ENCODE measurements around the gene XYLT1. TPM values are rescaled to one million over a fixed set of nuclear protein-coding genes. Genes with fewer than 3 reads are reported as not detected.

The XYLT1 gene
- total RNA-seq, 2 donors from 2014 or later, result 21.4 to 22.6 TPM

DNA sequence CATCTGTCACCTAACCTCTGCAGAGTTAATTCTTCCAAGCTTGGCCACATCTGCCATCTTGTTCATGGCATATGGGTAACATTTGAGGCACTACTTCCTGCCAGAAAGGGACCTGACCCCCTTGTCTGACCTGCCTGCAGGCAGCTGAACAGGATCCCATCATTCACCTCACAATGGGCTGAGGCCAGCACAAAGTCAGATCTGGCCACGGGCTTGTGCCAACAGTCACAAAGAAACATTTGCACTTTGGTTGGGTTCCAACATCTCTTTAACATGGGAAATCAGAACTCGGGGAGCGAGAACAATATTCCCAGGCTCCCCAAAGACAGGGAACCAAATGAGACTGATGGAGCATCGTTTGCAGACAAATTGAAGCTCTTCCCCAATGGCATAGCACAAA is 116.1 kb downstream of the XYLT1 start:
- Mint-ChIP-seq H3K4me3 (no peak overlapping the region), H3K27ac (no peak overlapping the region), H3K4me1 (peaks cover 19% of the 10 kb centered on the region), H3K27me3 (no peaks in the 10 kb centered on the region), H3K9me3 (no peaks in the 10 kb centered on the region), H3K36me3 (ENCODE audit: low read depth) (no peaks in the 10 kb centered on the region)
- no peak for ATAC-seq (replicated peaks)

DNA sequence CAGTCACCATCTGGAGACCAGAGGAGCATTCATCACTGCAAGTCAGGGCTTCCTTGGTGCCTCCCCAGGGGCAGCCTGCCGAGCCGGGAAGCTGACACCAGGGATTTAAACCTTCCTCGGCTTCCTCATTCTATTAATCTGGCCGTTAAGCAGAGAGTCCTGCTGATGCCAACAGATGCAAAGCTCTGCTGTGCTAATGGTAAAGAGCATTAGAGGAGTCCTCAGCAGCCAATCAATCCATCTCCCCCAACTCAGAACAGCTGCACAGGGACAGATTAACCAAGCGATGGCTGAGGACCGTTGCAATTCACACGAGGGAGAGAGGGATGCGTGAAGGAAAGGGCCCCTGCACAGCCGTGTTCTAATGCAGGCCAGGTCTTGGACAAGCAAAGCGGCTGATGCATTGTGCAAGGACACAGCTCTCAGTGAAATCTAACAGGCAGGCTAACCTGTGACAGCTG is 116.6 kb downstream of the XYLT1 start:
- H3K27ac Mint-ChIP-seq, result no peak overlapping the region
- H3K4me1 Mint-ChIP-seq, result peaks cover 14% of the 10 kb centered on the region
- no peaks in the 10 kb centered on the region for H3K27me3 Mint-ChIP-seq
- no peaks in the 10 kb centered on the region for H3K36me3 Mint-ChIP-seq (ENCODE audit: low read depth)
- H3K9me3 Mint-ChIP-seq, result no peaks in the 10 kb centered on the region
- ATAC-seq (replicated peaks), result no peak
- H3K4me3 Mint-ChIP-seq, result no peak overlapping the region

- Mint-ChIP-seq H3K27ac (no peak overlapping the region), H3K4me3 (no peak overlapping the region), H3K27me3 (no peaks in the 10 kb centered on the region), H3K36me3 (ENCODE audit: low read depth) (no peaks in the 10 kb centered on the region), H3K4me1 (peaks cover 8% of the 10 kb centered on the region), H3K9me3 (no peaks in the 10 kb centered on the region)
- no peak for ATAC-seq (replicated peaks)
Measured at GRCh38 chr16:17353561-17353960, 117.2 kb downstream of the XYLT1 start.

DNA sequence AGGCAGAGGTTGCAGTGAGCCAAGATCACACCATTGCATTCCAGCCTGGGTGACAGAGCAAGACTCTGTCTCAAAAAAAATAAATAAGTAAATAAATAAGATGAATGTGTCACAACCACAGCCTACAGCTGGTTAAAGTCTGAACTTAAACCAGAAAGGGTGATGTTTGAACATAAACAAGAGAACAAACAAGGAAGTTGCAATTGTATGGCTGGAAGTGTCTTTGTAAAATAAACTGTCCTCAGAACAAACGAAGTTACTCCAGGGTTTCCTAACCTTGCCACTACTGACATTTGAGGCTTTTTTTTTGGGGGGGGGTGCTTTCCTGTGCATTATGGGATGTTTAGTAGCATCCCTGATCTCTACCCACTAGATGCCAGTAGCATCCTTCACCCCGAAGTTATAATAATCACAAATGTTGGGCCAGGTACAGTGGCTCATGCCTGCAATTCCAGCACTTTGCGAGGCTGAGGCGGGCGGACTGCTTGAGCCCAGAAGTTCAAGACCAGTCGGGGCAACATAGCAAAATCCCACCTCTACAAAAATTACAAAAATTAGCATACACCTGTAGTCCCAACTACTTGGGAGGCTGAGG is 119.2 kb downstream of the XYLT1 start:
- no peaks in the 10 kb centered on the region for H3K9me3 Mint-ChIP-seq
- no peaks in the 10 kb centered on the region for H3K36me3 Mint-ChIP-seq (ENCODE audit: low read depth)
- no peaks in the 10 kb centered on the region for H3K27me3 Mint-ChIP-seq
- ATAC-seq (replicated peaks), result no peak
- H3K4me1 Mint-ChIP-seq, result peaks cover 18% of the 10 kb centered on the region
- H3K4me3 Mint-ChIP-seq, result no peak overlapping the region
- no peak overlapping the region for H3K27ac Mint-ChIP-seq

DNA sequence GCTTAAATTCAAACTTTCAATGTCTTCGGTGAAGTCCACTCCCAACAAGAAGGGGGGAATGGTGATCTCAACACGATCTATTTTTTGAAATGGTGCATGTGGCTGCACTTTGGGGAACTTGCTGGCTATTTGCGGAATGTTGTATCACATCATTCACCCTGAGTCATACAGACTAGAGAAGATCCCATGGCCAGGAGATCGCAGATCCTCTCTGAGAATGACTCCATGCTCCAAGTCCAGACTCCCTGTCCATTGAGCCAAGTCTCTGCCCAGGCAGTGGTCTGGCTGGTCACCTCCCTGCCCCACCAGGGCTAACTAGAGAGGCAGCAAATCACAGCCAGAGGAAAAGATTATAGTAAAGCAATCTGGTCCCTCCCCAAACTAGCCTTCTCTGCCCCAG is 120.6 kb downstream of the XYLT1 start:
- H3K4me1 Mint-ChIP-seq, result peaks cover 18% of the 10 kb centered on the region
- no peaks in the 10 kb centered on the region for H3K27me3 Mint-ChIP-seq
- H3K27ac Mint-ChIP-seq, result peak overlapping the region; percentile 34
- no peak for ATAC-seq (replicated peaks)
- H3K9me3 Mint-ChIP-seq, result no peaks in the 10 kb centered on the region
- no peak overlapping the region for H3K4me3 Mint-ChIP-seq
- H3K36me3 Mint-ChIP-seq (ENCODE audit: low read depth), result no peaks in the 10 kb centered on the region

DNA sequence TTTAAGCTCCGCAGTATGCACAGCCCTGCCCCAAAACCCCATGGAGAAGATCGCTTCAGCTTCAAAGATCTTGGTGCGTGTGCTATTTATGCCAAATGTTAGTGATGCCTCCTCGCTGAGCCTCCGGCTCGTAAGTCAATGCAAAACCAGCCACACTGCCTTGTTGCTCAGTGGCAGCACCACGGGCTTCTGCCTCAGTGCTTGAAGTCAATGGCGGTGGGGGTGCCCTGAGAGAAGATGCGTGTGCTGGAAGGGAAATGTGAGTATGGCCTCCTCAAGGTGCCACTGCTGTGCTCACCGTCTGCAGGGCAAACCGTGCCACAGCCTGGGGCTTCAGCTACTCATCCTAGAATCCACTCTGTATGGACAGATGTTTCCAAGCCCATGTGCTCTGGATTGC is 121.9 kb downstream of the XYLT1 start:
- Mint-ChIP-seq H3K4me3 (peak overlapping the region; percentile 16), H3K9me3 (no peaks in the 10 kb centered on the region), H3K27me3 (no peaks in the 10 kb centered on the region), H3K4me1 (peaks cover 18% of the 10 kb centered on the region), H3K36me3 (ENCODE audit: low read depth) (no peaks in the 10 kb centered on the region), H3K27ac (no peak overlapping the region)
- ATAC-seq (replicated peaks), result no peak

- Mint-ChIP-seq H3K9me3 (no peaks in the 10 kb centered on the region), H3K27ac (peak overlapping the region; percentile 89), H3K27me3 (no peaks in the 10 kb centered on the region), H3K4me1 (peaks cover 18% of the 10 kb centered on the region), H3K4me3 (peak overlapping the region; percentile 77), H3K36me3 (ENCODE audit: low read depth) (no peaks in the 10 kb centered on the region)
- ATAC-seq (replicated peaks), result no peak
Measured at GRCh38 chr16:17348042-17348783, 122.5 kb downstream of the XYLT1 start.

DNA sequence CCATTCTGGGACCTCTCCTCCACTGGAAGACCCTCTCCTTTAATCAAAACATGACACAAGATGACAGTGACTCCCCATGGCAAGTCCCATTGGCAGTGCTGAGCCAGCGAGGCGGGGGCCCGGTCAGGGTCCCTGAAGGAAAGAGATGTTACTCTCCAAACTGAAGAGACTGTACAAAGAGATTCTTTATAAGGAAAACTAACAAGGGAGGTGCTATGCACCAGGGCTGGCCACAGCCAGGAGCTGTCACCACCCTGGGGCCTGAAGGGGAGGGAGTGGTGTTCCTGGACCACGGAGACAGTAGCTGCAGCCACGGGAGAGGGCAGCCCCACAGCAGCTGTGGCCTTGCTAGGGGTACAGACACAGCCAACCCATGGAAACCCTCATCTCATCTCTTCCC is 123.1 kb downstream of the XYLT1 start:
- Mint-ChIP-seq H3K36me3 (ENCODE audit: low read depth) (no peaks in the 10 kb centered on the region), H3K9me3 (no peaks in the 10 kb centered on the region), H3K4me3 (peak overlapping the region; percentile 77), H3K4me1 (peaks cover 23% of the 10 kb centered on the region), H3K27me3 (no peaks in the 10 kb centered on the region), H3K27ac (peak overlapping the region; percentile 89)
- no peak for ATAC-seq (replicated peaks)

GRCh38 chr16:17346621-17347569 is 123.9 kb downstream of the XYLT1 start:
- peak; percentile 42 for ATAC-seq (replicated peaks)
- peak overlapping the region; percentile 77 for H3K4me3 Mint-ChIP-seq
- peak overlapping the region; percentile 89 for H3K27ac Mint-ChIP-seq
- no peaks in the 10 kb centered on the region for H3K27me3 Mint-ChIP-seq
- H3K4me1 Mint-ChIP-seq, result peaks cover 30% of the 10 kb centered on the region
- H3K36me3 Mint-ChIP-seq (ENCODE audit: low read depth), result no peaks in the 10 kb centered on the region
- no peaks in the 10 kb centered on the region for H3K9me3 Mint-ChIP-seq

DNA sequence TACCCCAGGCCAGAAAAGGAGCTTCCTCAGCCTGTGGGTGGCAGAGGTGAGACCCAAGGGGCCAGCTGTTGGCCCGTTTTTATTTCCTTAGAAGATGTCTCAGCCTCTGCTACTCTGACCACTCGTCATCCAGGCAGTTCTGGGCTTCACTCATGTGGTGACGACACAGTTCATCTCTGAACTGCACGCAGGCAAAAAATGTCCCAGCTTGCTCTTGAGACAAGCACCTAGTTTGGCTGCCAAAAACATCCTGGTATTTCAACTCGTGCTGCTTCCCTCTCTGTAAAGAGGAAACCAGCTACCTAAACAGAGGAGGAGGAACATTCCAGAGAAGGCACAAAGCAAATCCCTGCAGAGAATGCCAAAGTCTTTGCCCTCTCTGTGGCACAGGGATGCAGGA is 125.7 kb downstream of the XYLT1 start:
- Mint-ChIP-seq H3K27ac (no peak overlapping the region), H3K36me3 (ENCODE audit: low read depth) (no peaks in the 10 kb centered on the region), H3K4me1 (peaks cover 43% of the 10 kb centered on the region), H3K27me3 (no peaks in the 10 kb centered on the region), H3K4me3 (peak overlapping the region; percentile 37), H3K9me3 (no peaks in the 10 kb centered on the region)
- ATAC-seq (replicated peaks), result peak; percentile 57

- Mint-ChIP-seq H3K27ac (peak overlapping the region; percentile 60), H3K9me3 (no peaks in the 10 kb centered on the region), H3K36me3 (ENCODE audit: low read depth) (no peaks in the 10 kb centered on the region), H3K4me1 (peaks cover 42% of the 10 kb centered on the region), H3K27me3 (no peaks in the 10 kb centered on the region), H3K4me3 (peak overlapping the region; percentile 37)
- no peak for ATAC-seq (replicated peaks)
Measured at GRCh38 chr16:17343728-17344127, 127.0 kb downstream of the XYLT1 start.

- H3K4me1 Mint-ChIP-seq, result peaks cover 46% of the 10 kb centered on the region
- no peaks in the 10 kb centered on the region for H3K9me3 Mint-ChIP-seq
- peak; percentile 66 for ATAC-seq (replicated peaks)
- no peaks in the 10 kb centered on the region for H3K27me3 Mint-ChIP-seq
- no peaks in the 10 kb centered on the region for H3K36me3 Mint-ChIP-seq (ENCODE audit: low read depth)
- H3K4me3 Mint-ChIP-seq, result peak overlapping the region; percentile 37
- H3K27ac Mint-ChIP-seq, result peak overlapping the region; percentile 60
Measured at GRCh38 chr16:17343028-17343427, 127.7 kb downstream of the XYLT1 start.

GRCh38 chr16:17342031-17342430 is 128.7 kb downstream of the XYLT1 start:
- ATAC-seq (replicated peaks), result peak; percentile 25
- Mint-ChIP-seq H3K9me3 (no peaks in the 10 kb centered on the region), H3K27me3 (no peaks in the 10 kb centered on the region), H3K36me3 (ENCODE audit: low read depth) (no peaks in the 10 kb centered on the region), H3K27ac (peak overlapping the region; percentile 21), H3K4me1 (peaks cover 40% of the 10 kb centered on the region), H3K4me3 (peak overlapping the region; percentile 37)

DNA sequence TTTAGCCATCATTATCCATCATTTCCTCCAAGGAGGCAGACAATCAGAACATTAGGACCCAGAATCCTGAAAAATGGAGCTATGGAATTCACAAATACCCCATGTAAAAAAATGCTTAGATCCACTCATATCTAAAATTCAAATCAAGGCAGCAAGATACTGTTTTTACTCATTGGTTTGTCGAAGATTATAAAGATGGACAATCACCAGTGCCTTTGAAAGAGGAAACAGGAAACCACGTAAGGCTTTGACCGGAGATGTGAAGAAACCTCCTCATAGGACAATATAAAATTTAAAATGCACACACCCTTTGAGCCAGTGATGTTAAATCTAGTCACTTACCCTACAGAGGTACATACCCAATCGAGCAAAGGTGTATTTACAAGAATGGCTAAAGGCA is 130.0 kb downstream of the XYLT1 start:
- peak; percentile 18 for ATAC-seq (replicated peaks)
- H3K27ac Mint-ChIP-seq, result peak overlapping the region; percentile 21
- H3K36me3 Mint-ChIP-seq (ENCODE audit: low read depth), result no peaks in the 10 kb centered on the region
- peaks cover 36% of the 10 kb centered on the region for H3K4me1 Mint-ChIP-seq
- peak overlapping the region; percentile 37 for H3K4me3 Mint-ChIP-seq
- H3K27me3 Mint-ChIP-seq, result no peaks in the 10 kb centered on the region
- no peaks in the 10 kb centered on the region for H3K9me3 Mint-ChIP-seq
